CD4-positive, alpha-beta T cell treated with Interleukin-21 for 1 hour (primary cell): Measurements from ENCODE around the gene OOSP4A.
"Not testable (repeated sequence)": the region's sequence is repeated elsewhere in the genome, so short reads cannot be mapped to it uniquely, and the experiment has no call there.

Experiments used
- DNase-seq: peaks from one replicate; pipeline ENCODE4 v3.0.0-alpha.2; 2020

OOSP4A gene

GRCh38 chr11:59981106-59981770 lies 17.4 kb downstream of the OOSP4A start:
- no peak for DNase-seq

GRCh38 chr11:59982037-59982436 lies 18.2 kb downstream of the OOSP4A start:
- DNase-seq = not testable (repeated sequence)

- no peak for DNase-seq
Measured at GRCh38 chr11:59983212-59983611, 19.4 kb downstream of the OOSP4A start.

GRCh38 chr11:59984368-59984767 lies 20.5 kb downstream of the OOSP4A start:
- no peak for DNase-seq

- no peak for DNase-seq
Measured at GRCh38 chr11:59990421-59990820, 26.6 kb downstream of the OOSP4A start.

- no peak for DNase-seq
Measured at GRCh38 chr11:59992425-59992824, 28.6 kb downstream of the OOSP4A start.

- no peak for DNase-seq
Measured at GRCh38 chr11:59997800-59998199, 34.0 kb downstream of the OOSP4A start.

GRCh38 chr11:59999691-60000090 lies 35.9 kb downstream of the OOSP4A start:
- DNase-seq = no peak

GRCh38 chr11:60003729-60004128 lies 39.9 kb downstream of the OOSP4A start:
- DNase-seq = no peak

GRCh38 chr11:60005360-60005759 lies 41.5 kb downstream of the OOSP4A start:
- no peak for DNase-seq

GRCh38 chr11:60016881-60017280 lies 53.0 kb downstream of the OOSP4A start, which contains the start of gene OOSP4B:
TSS of gene OOSP4B (plus strand) at chr11:60017181.
- DNase-seq = no peak

- no peak for DNase-seq
Measured at GRCh38 chr11:60018058-60018457, 54.2 kb downstream of the OOSP4A start.
